GM18498 (cell line): ENCODE results near the gene LUZP1.
A peak's percentile ranks its signal among the peaks of the same experiment; 100 is the strongest.
"Not testable (repeated sequence)": the region's sequence is repeated elsewhere in the genome, so short reads cannot be mapped to it uniquely, and the experiment has no call there.

Experiments
- ATAC-seq: cut with Tn5 transposase; IDR thresholded peaks from one replicate; pipeline ENCODE4 v1.9.1; 2021; ENCODE audit warnings: mild to moderate bottlenecking, moderate library complexity; ENCODE audit not compliant: unreplicated experiment

Gene LUZP1

GRCh38 chr1:23168445-23169194 lies at the start of gene LUZP1:
TSS of gene LUZP1 (minus strand) at chr1:23168856.
- ATAC-seq: peak; percentile 78

- no peak for ATAC-seq
Measured at GRCh38 chr1:23217421-23218115, 48.9 kb upstream of the LUZP1 start, which contains the start of gene HTR1D. TSS of gene HTR1D (minus strand) at chr1:23217502. CDS start at chr1:23194219, 23,283 bp downstream.

- ATAC-seq: no peak
Measured at GRCh38 chr1:23216771-23217420, 48.2 kb upstream of the LUZP1 start.

- ATAC-seq: no peak
Measured at GRCh38 chr1:23215751-23216449, 47.2 kb upstream of the LUZP1 start.

- ATAC-seq: no peak
Measured at GRCh38 chr1:23215291-23215690, 46.6 kb upstream of the LUZP1 start.

GRCh38 chr1:23214640-23215039 lies 46.0 kb upstream of the LUZP1 start:
- ATAC-seq: no peak

- no peak for ATAC-seq
Measured at GRCh38 chr1:23211955-23212354, 43.3 kb upstream of the LUZP1 start.

- ATAC-seq: no peak
Measured at GRCh38 chr1:23210963-23211362, 42.3 kb upstream of the LUZP1 start.

GRCh38 chr1:23210351-23210785 lies 41.7 kb upstream of the LUZP1 start:
- ATAC-seq: no peak

- ATAC-seq: no peak
Measured at GRCh38 chr1:23209770-23210169, 41.1 kb upstream of the LUZP1 start.

GRCh38 chr1:23208527-23208926 lies 39.9 kb upstream of the LUZP1 start:
- no peak for ATAC-seq

GRCh38 chr1:23207733-23208132 lies 39.1 kb upstream of the LUZP1 start:
- ATAC-seq: not testable (repeated sequence)

GRCh38 chr1:23202263-23202749 lies 33.6 kb upstream of the LUZP1 start:
- no peak for ATAC-seq

- ATAC-seq: no peak
Measured at GRCh38 chr1:23200883-23201282, 32.2 kb upstream of the LUZP1 start.

- no peak for ATAC-seq
Measured at GRCh38 chr1:23198373-23198772, 29.7 kb upstream of the LUZP1 start.

GRCh38 chr1:23196627-23197328 lies 28.1 kb upstream of the LUZP1 start:
- no peak for ATAC-seq

- ATAC-seq: no peak
Measured at GRCh38 chr1:23194119-23194984, 25.7 kb upstream of the LUZP1 start.

GRCh38 chr1:23193391-23194118 lies 24.9 kb upstream of the LUZP1 start:
- ATAC-seq: no peak

- no peak for ATAC-seq
Measured at GRCh38 chr1:23191199-23191598, 22.5 kb upstream of the LUZP1 start.
